IMR-90 (cell line): ENCODE measurements around the gene HS2ST1.

ENCODE experiments used
- CEBPB ChIP-seq: IDR thresholded peaks from 2 replicates; pipeline ENCODE4 v1.6.1; 2012; ENCODE audit warnings: low read depth, low read length, improper control_type of control experiment
- POLR2A ChIP-seq: IDR thresholded peaks from 2 replicates; pipeline ENCODE4 v1.6.1; 2012; ENCODE audit warnings: mild to moderate bottlenecking, low read depth, low read length
- RCOR1 ChIP-seq: IDR thresholded peaks from 2 replicates; pipeline ENCODE4 v1.6.1; 2012; ENCODE audit warnings: mild to moderate bottlenecking, low read length, improper control_type of control experiment; ENCODE audit not compliant: insufficient replicate concordance
- RFX5 ChIP-seq: IDR thresholded peaks from 2 replicates; pipeline ENCODE4 v1.8.0; 2012; ENCODE audit warnings: low read depth, mild to moderate bottlenecking, low read length, moderate library complexity
- TF ChIP-seq, protein P1 (sequence below): conservative IDR thresholded peaks from 2 replicates; pipeline ENCODE4 v1.5.1; 2012; ENCODE audit warnings: mild to moderate bottlenecking, low read depth, low read length, improper control_type of control experiment

DNA sequence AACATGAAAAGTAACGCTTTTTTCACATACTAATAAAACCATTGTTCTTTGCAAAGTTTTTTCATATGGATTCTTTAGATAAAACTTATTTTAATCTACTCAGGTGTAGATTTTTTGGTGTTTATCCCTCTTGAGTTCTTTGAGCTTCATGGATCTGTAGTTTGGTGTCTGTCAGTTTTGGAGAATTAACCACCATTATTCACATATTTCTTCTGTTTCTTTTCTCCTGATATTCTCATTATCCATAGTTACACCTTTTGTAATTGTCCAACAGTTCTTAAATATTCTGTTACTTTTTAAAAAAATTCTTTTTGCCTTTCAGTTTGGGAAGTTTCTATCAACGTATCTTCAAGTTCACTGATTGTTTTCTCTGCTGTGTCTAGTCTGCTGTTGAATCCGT is 18.6 kb downstream of the HS2ST1 start:
- TF ChIP-seq, protein P1, sequence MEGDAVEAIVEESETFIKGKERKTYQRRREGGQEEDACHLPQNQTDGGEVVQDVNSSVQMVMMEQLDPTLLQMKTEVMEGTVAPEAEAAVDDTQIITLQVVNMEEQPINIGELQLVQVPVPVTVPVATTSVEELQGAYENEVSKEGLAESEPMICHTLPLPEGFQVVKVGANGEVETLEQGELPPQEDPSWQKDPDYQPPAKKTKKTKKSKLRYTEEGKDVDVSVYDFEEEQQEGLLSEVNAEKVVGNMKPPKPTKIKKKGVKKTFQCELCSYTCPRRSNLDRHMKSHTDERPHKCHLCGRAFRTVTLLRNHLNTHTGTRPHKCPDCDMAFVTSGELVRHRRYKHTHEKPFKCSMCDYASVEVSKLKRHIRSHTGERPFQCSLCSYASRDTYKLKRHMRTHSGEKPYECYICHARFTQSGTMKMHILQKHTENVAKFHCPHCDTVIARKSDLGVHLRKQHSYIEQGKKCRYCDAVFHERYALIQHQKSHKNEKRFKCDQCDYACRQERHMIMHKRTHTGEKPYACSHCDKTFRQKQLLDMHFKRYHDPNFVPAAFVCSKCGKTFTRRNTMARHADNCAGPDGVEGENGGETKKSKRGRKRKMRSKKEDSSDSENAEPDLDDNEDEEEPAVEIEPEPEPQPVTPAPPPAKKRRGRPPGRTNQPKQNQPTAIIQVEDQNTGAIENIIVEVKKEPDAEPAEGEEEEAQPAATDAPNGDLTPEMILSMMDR, result no peak
- TF ChIP-seq RFX5, result no peak
- TF ChIP-seq POLR2A, result no peak
- TF ChIP-seq RCOR1, result no peak
- no peak for TF ChIP-seq CEBPB
